M059J (cell line): Measurements from ENCODE around the gene UPF1. TPM values are rescaled to one million over a fixed set of nuclear protein-coding genes. Genes with fewer than 3 reads are reported as not detected.

Source experiments
- DNase-seq: peaks from one replicate; pipeline ENCODE4 v3.0.0-alpha.2; 2012; ENCODE audit warnings: low read depth
- total RNA-seq: library from RNA; depleted of rRNA; stranded (reverse); fragments of >200 nt; shearing (Covaris generic); gene quantifications from 2 replicates; pipeline ENCODE4 v1.2.3, GENCODE V29; 2014; rRNA removed

The UPF1 gene
- 85.4 and 131 TPM in 2 replicates for total RNA-seq

- peak; percentile 87 for DNase-seq
These were observed at the start of gene UPF1 for GRCh38 chr19:18831524-18832305. UPF1 (plus strand) TSS chr19:18831959; CDS start chr19:18832210, 251 bp downstream.

- DNase-seq, result no peak
These were observed 49.1 kb upstream of the UPF1 start for GRCh38 chr19:18782559-18783225.

- DNase-seq, result no peak
These were observed 47.6 kb upstream of the UPF1 start for GRCh38 chr19:18783958-18784785.

- DNase-seq, result no peak
These were observed 47.0 kb upstream of the UPF1 start for GRCh38 chr19:18784786-18785120.

- peak; percentile 33 for DNase-seq
These were observed 46.3 kb upstream of the UPF1 start for GRCh38 chr19:18785179-18786124.

- DNase-seq, result no peak
These were observed 43.0 kb upstream of the UPF1 start for GRCh38 chr19:18788529-18789421.

- DNase-seq, result no peak
These were observed 42.3 kb upstream of the UPF1 start for GRCh38 chr19:18789422-18789869.

GRCh38 chr19:18789883-18790565 lies 41.7 kb upstream of the UPF1 start:
- no peak for DNase-seq

GRCh38 chr19:18790566-18791314 lies 41.0 kb upstream of the UPF1 start, which contains the start of gene COMP:
COMP (minus strand) TSS chr19:18791305; CDS start chr19:18791269, 36 bp downstream.
- DNase-seq, result no peak

GRCh38 chr19:18791315-18791678 lies 40.5 kb upstream of the UPF1 start:
- no peak for DNase-seq

- DNase-seq, result no peak
These were observed 39.1 kb upstream of the UPF1 start for GRCh38 chr19:18792661-18793060.

- DNase-seq, result no peak
These were observed 38.4 kb upstream of the UPF1 start for GRCh38 chr19:18793144-18794028.

GRCh38 chr19:18794029-18794313 lies 37.8 kb upstream of the UPF1 start:
- no peak for DNase-seq

GRCh38 chr19:18794692-18795091 lies 37.1 kb upstream of the UPF1 start:
- DNase-seq, result no peak

- DNase-seq, result peak; percentile 41
These were observed 36.2 kb upstream of the UPF1 start for GRCh38 chr19:18795540-18795939.

GRCh38 chr19:18796239-18796638 lies 35.5 kb upstream of the UPF1 start:
- peak; percentile 66 for DNase-seq

GRCh38 chr19:18798384-18799352 lies 33.1 kb upstream of the UPF1 start:
- no peak for DNase-seq
